Mesenchymal stem cell (in vitro differentiated cells and primary cell): Measurements from ENCODE around the gene ACSF3.

Source experiments
- DNase-seq: peaks from one replicate; pipeline ENCODE4 v3.0.0-alpha.2; 2013
- H2AFZ ChIP-seq: one replicate; pipeline ENCODE4 v1.6.1; 2013; ENCODE audit warnings: low read depth, mild to moderate bottlenecking, control low read depth, inconsistent platforms, low read length, moderate library complexity
- H2AK5ac ChIP-seq: 2 replicates; pipeline ENCODE4 v1.6.1; 2013; ENCODE audit warnings: low read length, moderate library complexity, mild to moderate bottlenecking, inconsistent platforms; ENCODE audit not compliant: severe bottlenecking
- H2BK120ac ChIP-seq: one replicate; pipeline ENCODE4 v1.6.1; 2013; ENCODE audit warnings: low read depth, mild to moderate bottlenecking, inconsistent platforms, low read length, moderate library complexity
- H2BK12ac ChIP-seq, 2 experiments: one replicate each; pipeline ENCODE4 v1.6.1; 2013; ENCODE audit warnings: inconsistent platforms in 2 of 2, low read length in 2 of 2, mild to moderate bottlenecking in 2 of 2, moderate library complexity in 2 of 2, control low read depth in 1 of 2
- H2BK15ac ChIP-seq: one replicate; pipeline ENCODE4 v1.6.1; 2013; ENCODE audit warnings: mild to moderate bottlenecking, low read depth, inconsistent platforms; ENCODE audit not compliant: poor library complexity, severe bottlenecking
- H2BK5ac ChIP-seq: 2 replicates; pipeline ENCODE4 v1.6.1; 2013; ENCODE audit warnings: low read depth, mild to moderate bottlenecking, low read length, control low read depth, inconsistent platforms; ENCODE audit not compliant: poor library complexity, severe bottlenecking
- H3K14ac ChIP-seq, 2 experiments: one replicate each; pipeline ENCODE4 v1.6.1; 2013; ENCODE audit warnings: inconsistent platforms in 2 of 2, low read length in 2 of 2, control low read depth in 1 of 2, mild to moderate bottlenecking in 1 of 2, moderate library complexity in 1 of 2
- H3K18ac ChIP-seq, 2 experiments: one replicate each; pipeline ENCODE4 v1.6.1; 2013; ENCODE audit warnings: inconsistent platforms in 2 of 2, low read length in 2 of 2, control low read depth in 1 of 2, low read depth in 1 of 2, mild to moderate bottlenecking in 1 of 2
- H3K23ac ChIP-seq, 2 experiments: one replicate each; pipeline ENCODE4 v1.6.1; 2013; ENCODE audit warnings: inconsistent platforms in 2 of 2, low read length in 2 of 2, mild to moderate bottlenecking in 2 of 2, moderate library complexity in 2 of 2, control low read depth in 1 of 2
- H3K27ac ChIP-seq: 2 replicates; pipeline ENCODE4 v1.5.1; 2013; ENCODE audit warnings: mild to moderate bottlenecking, moderate library complexity, low read length, control low read depth, inconsistent platforms; ENCODE audit not compliant: poor library complexity, severe bottlenecking
- H3K27me3 ChIP-seq, 2 experiments: 2 replicates each; pipeline versions ENCODE4 v1.6.1 to v1.7.0; 2013; ENCODE audit warnings: low read length in 2 of 2, mild to moderate bottlenecking in 2 of 2, moderate library complexity in 2 of 2, control low read depth in 1 of 2, inconsistent platforms in 1 of 2; ENCODE audit not compliant: control insufficient read depth in 1 of 2, insufficient read depth in 1 of 2
- H3K36me3 ChIP-seq, 2 experiments: 2 replicates each; pipeline versions ENCODE4 v1.6.1 to v1.7.0; 2013; ENCODE audit warnings: low read length in 2 of 2, control low read depth in 1 of 2, inconsistent platforms in 1 of 2, low read depth in 1 of 2, mild to moderate bottlenecking in 1 of 2; ENCODE audit not compliant: insufficient read depth in 2 of 2, control insufficient read depth in 1 of 2
- H3K4ac ChIP-seq, 2 experiments: one replicate each; pipeline ENCODE4 v1.6.1; 2013; ENCODE audit warnings: inconsistent platforms in 2 of 2, low read length in 2 of 2, mild to moderate bottlenecking in 2 of 2, moderate library complexity in 2 of 2, control low read depth in 1 of 2, low read depth in 1 of 2
- H3K4me1 ChIP-seq: 2 replicates; pipeline ENCODE4 v1.6.1; 2013; ENCODE audit warnings: low read depth, low read length, control low read depth; ENCODE audit not compliant: control insufficient read depth, insufficient read depth
- H3K4me2 ChIP-seq: 2 replicates; pipeline ENCODE4 v1.6.1; 2013; ENCODE audit warnings: low read length, mild to moderate bottlenecking, inconsistent platforms; ENCODE audit not compliant: poor library complexity, severe bottlenecking
- H3K4me3 ChIP-seq, 2 experiments: 2 replicates each; pipeline versions ENCODE4 v1.5.1 to v1.7.0; 2013; ENCODE audit warnings: low read length in 2 of 2, mild to moderate bottlenecking in 2 of 2, control low read depth in 1 of 2, low read depth in 1 of 2; ENCODE audit not compliant: insufficient read depth in 1 of 2
- H3K79me1 ChIP-seq: replicated peaks from 2 replicates; pipeline ENCODE4 v1.6.1; 2013; ENCODE audit warnings: mild to moderate bottlenecking, control low read depth, low read length, inconsistent platforms; ENCODE audit not compliant: poor library complexity, severe bottlenecking
- H3K9ac ChIP-seq: 2 replicates; pipeline ENCODE4 v1.7.0; 2013; ENCODE audit warnings: mild to moderate bottlenecking, low read length, moderate library complexity
- H3K9me3 ChIP-seq: 2 replicates; pipeline ENCODE4 v1.7.0; 2013; ENCODE audit warnings: mild to moderate bottlenecking, low read length; ENCODE audit not compliant: control insufficient read depth
- H4K8ac ChIP-seq: one replicate; pipeline ENCODE4 v1.6.1; 2013; ENCODE audit warnings: inconsistent platforms, mild to moderate bottlenecking, low read length, moderate library complexity
- H4K91ac ChIP-seq: one replicate; pipeline ENCODE4 v1.6.1; 2013; ENCODE audit warnings: mild to moderate bottlenecking, low read length, inconsistent platforms
- WGBS: methylation state at CpG from one replicate; pipeline ENCODE4 v1.1.7; 2013; ENCODE audit warnings: mixed read lengths; 5-methylcytosine and 5-hydroxymethylcytosine counted together

Gene ACSF3

GRCh38 chr16:89141884-89142267 lies 48.2 kb downstream of the ACSF3 start:
- Histone ChIP-seq H4K91ac (no peak overlapping the region), H3K14ac (no peak overlapping the region), H2AK5ac (no peak overlapping the region), H3K18ac (no peak overlapping the region), H3K36me3 (peaks cover 58 to 88% of the 10 kb centered on the region in 2 experiments), H3K9me3 (no peaks in the 10 kb centered on the region), H2BK15ac (no peak overlapping the region), H3K4me1 (peaks cover under 1% of the 10 kb centered on the region), H3K4ac (no peak overlapping the region), H4K8ac (no peak overlapping the region), H2BK12ac (no peak overlapping the region), H3K79me1 (peaks cover 5% of the 10 kb centered on the region), H3K23ac (no peak overlapping the region), H3K4me2 (no peak overlapping the region), H2BK120ac (no peak overlapping the region), H3K27ac (no peak overlapping the region), H2AFZ (no peak overlapping the region), H2BK5ac (no peak overlapping the region), H3K9ac (no peak overlapping the region), H3K4me3 (no peak overlapping the region), H3K27me3 (no peaks in the 10 kb centered on the region)
- WGBS = 97% methylated on average over 13 of the region's 13 CpGs
- no peak for DNase-seq

- no peak overlapping the region for H2BK5ac ChIP-seq
- H3K27me3 ChIP-seq = no peaks in the 10 kb centered on the region
- no peak overlapping the region for H2BK120ac ChIP-seq
- H2BK15ac ChIP-seq = no peak overlapping the region
- DNase-seq = peak; percentile 10
- H3K23ac ChIP-seq = no peak overlapping the region
- H3K9me3 ChIP-seq = no peaks in the 10 kb centered on the region
- H3K18ac ChIP-seq = no peak overlapping the region
- H4K91ac ChIP-seq = no peak overlapping the region
- no peak overlapping the region for H2AFZ ChIP-seq
- H2BK12ac ChIP-seq = no peak overlapping the region
- H3K79me1 ChIP-seq = peaks cover 3% of the 10 kb centered on the region
- no peak overlapping the region for H3K4ac ChIP-seq
- no peak overlapping the region for H3K9ac ChIP-seq
- no peaks in the 10 kb centered on the region for H3K4me1 ChIP-seq
- H3K27ac ChIP-seq = no peak overlapping the region
- 95% methylated on average over 13 of the region's 13 CpGs for whole genome bisulfite sequencing
- no peak overlapping the region for H3K14ac ChIP-seq
- peaks cover 58 to 84% of the 10 kb centered on the region in 2 experiments for H3K36me3 ChIP-seq
- no peak overlapping the region for H3K4me2 ChIP-seq
- no peak overlapping the region for H3K4me3 ChIP-seq
- H2AK5ac ChIP-seq = no peak overlapping the region
- H4K8ac ChIP-seq = no peak overlapping the region
These were observed 49.0 kb downstream of the ACSF3 start for GRCh38 chr16:89142474-89143195.

DNA sequence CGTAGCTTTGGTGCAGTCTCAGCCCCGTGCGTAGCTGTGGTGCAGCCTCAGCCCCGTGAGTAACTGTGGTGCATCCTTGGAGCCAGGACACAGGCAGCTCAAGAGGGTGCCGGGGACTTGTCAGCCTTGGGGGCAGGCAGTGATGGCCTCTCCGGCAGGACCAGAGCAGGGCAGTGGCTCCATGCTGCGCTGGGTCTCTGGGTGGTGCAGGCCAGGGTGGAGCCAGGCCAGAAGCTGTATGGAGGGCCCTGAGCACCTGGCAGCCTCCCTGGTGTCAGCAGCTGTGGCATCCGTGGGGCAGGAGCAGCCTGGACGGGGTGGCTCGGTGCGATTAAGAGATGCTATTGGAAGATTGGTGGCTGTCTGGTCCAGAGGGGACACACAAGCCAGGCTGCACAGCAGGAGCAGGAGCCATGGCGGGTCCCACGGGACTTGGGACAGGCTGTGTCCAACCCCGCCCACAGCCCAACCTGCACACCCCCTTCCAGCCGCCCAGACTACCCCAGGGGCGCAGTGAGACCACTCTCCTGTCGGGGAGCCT lies 49.6 kb downstream of the ACSF3 start:
- Histone ChIP-seq H3K4me2 (no peak overlapping the region), H2BK12ac (no peak overlapping the region), H2BK5ac (no peak overlapping the region), H4K8ac (no peak overlapping the region), H3K9ac (no peak overlapping the region), H3K9me3 (no peaks in the 10 kb centered on the region), H3K27me3 (no peaks in the 10 kb centered on the region), H2BK15ac (no peak overlapping the region), H3K4me3 (no peak overlapping the region), H2AFZ (no peak overlapping the region), H3K14ac (no peak overlapping the region), H3K27ac (no peak overlapping the region), H2BK120ac (no peak overlapping the region), H3K23ac (no peak overlapping the region), H4K91ac (no peak overlapping the region), H3K79me1 (peaks cover 3% of the 10 kb centered on the region), H2AK5ac (no peak overlapping the region), H3K36me3 (peaks cover 60 to 78% of the 10 kb centered on the region in 2 experiments), H3K18ac (no peak overlapping the region), H3K4ac (no peak overlapping the region), H3K4me1 (no peaks in the 10 kb centered on the region)
- 91% methylated on average over 17 of the region's 17 CpGs for WGBS
- DNase-seq = no peak

GRCh38 chr16:89143911-89144675 lies 50.4 kb downstream of the ACSF3 start:
- Histone ChIP-seq H2BK12ac (no peak overlapping the region), H2BK120ac (no peak overlapping the region), H2BK15ac (no peak overlapping the region), H2AK5ac (no peak overlapping the region), H3K9ac (no peak overlapping the region), H4K91ac (peak overlapping the region; percentile 47), H3K4me1 (no peaks in the 10 kb centered on the region), H3K36me3 (peaks cover 69 to 71% of the 10 kb centered on the region in 2 experiments), H2BK5ac (no peak overlapping the region), H3K14ac (no peak overlapping the region), H3K4ac (no peak overlapping the region), H3K79me1 (peaks cover 3% of the 10 kb centered on the region), H4K8ac (no peak overlapping the region), H3K18ac (no peak overlapping the region), H3K9me3 (no peaks in the 10 kb centered on the region), H3K27ac (no peak overlapping the region), H3K4me2 (no peak overlapping the region), H3K4me3 (no peak overlapping the region), H3K23ac (no peak overlapping the region), H3K27me3 (no peaks in the 10 kb centered on the region), H2AFZ (no peak overlapping the region)
- no peak for DNase-seq
- 94% methylated on average over 22 of the region's 22 CpGs for WGBS
